AG08395 (cell line): Measurements from ENCODE around the gene TNRC6B.
A peak's percentile ranks its signal among the peaks of the same experiment; 100 is the strongest.
"Not testable (repeated sequence)": the region's sequence is repeated elsewhere in the genome, so short reads cannot be mapped to it uniquely, and the experiment has no call there.

Source experiments
- DNase-seq: peaks from one replicate; pipeline ENCODE4 v3.0.0; 2012; ENCODE audit warnings: mixed read lengths, low spot score

TNRC6B gene

GRCh38 chr22:40183029-40183581 is 5.4 kb downstream of the TNRC6B start:
- DNase-seq, result peak; percentile 81

- DNase-seq, result not testable (repeated sequence)
Measured at GRCh38 chr22:40183603-40184002, 5.9 kb downstream of the TNRC6B start.

- DNase-seq, result no peak
Measured at GRCh38 chr22:40187389-40187788, 9.7 kb downstream of the TNRC6B start.

GRCh38 chr22:40189997-40190396 is 12.3 kb downstream of the TNRC6B start:
- no peak for DNase-seq

- DNase-seq, result no peak
Measured at GRCh38 chr22:40190501-40190900, 12.8 kb downstream of the TNRC6B start.

GRCh38 chr22:40193429-40194421 is 16.0 kb downstream of the TNRC6B start:
- DNase-seq, result no peak

GRCh38 chr22:40194656-40195055 is 16.9 kb downstream of the TNRC6B start:
- no peak for DNase-seq

- peak; percentile 90 for DNase-seq
Measured at GRCh38 chr22:40196628-40197360, 19.1 kb downstream of the TNRC6B start.

GRCh38 chr22:40197421-40197820 is 19.7 kb downstream of the TNRC6B start:
- not testable (repeated sequence) for DNase-seq

GRCh38 chr22:40198733-40199132 is 21.0 kb downstream of the TNRC6B start:
- no peak for DNase-seq

GRCh38 chr22:40199223-40199622 is 21.5 kb downstream of the TNRC6B start:
- DNase-seq, result no peak

- no peak for DNase-seq
Measured at GRCh38 chr22:40199852-40200251, 22.1 kb downstream of the TNRC6B start.

- no peak for DNase-seq
Measured at GRCh38 chr22:40200795-40201530, 23.2 kb downstream of the TNRC6B start.

GRCh38 chr22:40202225-40202944 is 24.7 kb downstream of the TNRC6B start:
- DNase-seq, result no peak

- no peak for DNase-seq
Measured at GRCh38 chr22:40203572-40203971, 25.8 kb downstream of the TNRC6B start.

- DNase-seq, result peak; percentile 92
Measured at GRCh38 chr22:40204321-40205116, 26.8 kb downstream of the TNRC6B start.

- DNase-seq, result no peak
Measured at GRCh38 chr22:40206561-40206960, 28.8 kb downstream of the TNRC6B start.

GRCh38 chr22:40210818-40211217 is 33.1 kb downstream of the TNRC6B start:
- DNase-seq, result no peak

- no peak for DNase-seq
Measured at GRCh38 chr22:40211476-40212054, 33.8 kb downstream of the TNRC6B start.

GRCh38 chr22:40212121-40212520 is 34.4 kb downstream of the TNRC6B start:
- DNase-seq, result no peak
